ENCODE data around the gene MTHFD1L.

MTHFD1L gene

DNA sequence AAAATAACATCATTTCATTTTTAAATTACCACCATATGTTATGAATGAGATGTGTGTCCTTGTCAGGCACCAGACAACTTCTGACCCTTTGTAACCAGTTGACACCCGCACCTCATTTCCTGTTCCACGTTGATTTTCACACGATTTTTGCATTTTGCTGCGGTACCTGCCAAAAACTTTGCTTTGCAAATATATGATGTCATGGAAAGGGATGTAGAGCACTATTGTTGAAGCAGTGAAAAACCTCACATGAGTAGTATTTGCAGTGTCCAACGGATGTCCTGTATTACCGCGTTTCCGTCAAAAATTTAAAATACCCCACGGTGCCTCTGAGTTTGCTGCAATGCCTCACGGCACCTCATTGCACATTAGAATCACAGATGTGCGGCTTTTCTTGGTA is 115.6 kb downstream of the MTHFD1L start:
- Histone ChIP-seq H3K79me2 (ENCODE audit: control insufficient read depth, low read length) (peaks cover 6% of the 10 kb centered on the region; the same call in 1 of the 2 replicates), H3K4me1 (ENCODE audit: control insufficient read depth, low read length) (peaks cover 69% of the 10 kb centered on the region), H3K4me2 (ENCODE audit: low read length) (peak overlapping the region; percentile 55), H3K9me3 (ENCODE audit: control insufficient read depth, insufficient read depth, low read length) (no peaks in the 10 kb centered on the region), H4K20me1 (ENCODE audit: control insufficient read depth, insufficient read depth, low read depth, low read length) (no peaks in the 10 kb centered on the region), H3K27me3 (ENCODE audit: control insufficient read depth, low read length) (no peaks in the 10 kb centered on the region), H3K27ac (ENCODE audit: low read depth, low read length) (peak overlapping the region; percentile 87), H3F3A (ENCODE audit: control insufficient read depth, insufficient read depth) (peaks cover 18% of the 10 kb centered on the region), H3K36me3 (ENCODE audit: control insufficient read depth, low read length) (peaks cover 54% of the 10 kb centered on the region), H3K4me3 (ENCODE audit: low read length) (peak overlapping the region; percentile 28), H3K9me2 (replicated peaks; ENCODE audit: control insufficient read depth, low read length) (no peaks in the 10 kb centered on the region)
- TF ChIP-seq, protein P1, sequence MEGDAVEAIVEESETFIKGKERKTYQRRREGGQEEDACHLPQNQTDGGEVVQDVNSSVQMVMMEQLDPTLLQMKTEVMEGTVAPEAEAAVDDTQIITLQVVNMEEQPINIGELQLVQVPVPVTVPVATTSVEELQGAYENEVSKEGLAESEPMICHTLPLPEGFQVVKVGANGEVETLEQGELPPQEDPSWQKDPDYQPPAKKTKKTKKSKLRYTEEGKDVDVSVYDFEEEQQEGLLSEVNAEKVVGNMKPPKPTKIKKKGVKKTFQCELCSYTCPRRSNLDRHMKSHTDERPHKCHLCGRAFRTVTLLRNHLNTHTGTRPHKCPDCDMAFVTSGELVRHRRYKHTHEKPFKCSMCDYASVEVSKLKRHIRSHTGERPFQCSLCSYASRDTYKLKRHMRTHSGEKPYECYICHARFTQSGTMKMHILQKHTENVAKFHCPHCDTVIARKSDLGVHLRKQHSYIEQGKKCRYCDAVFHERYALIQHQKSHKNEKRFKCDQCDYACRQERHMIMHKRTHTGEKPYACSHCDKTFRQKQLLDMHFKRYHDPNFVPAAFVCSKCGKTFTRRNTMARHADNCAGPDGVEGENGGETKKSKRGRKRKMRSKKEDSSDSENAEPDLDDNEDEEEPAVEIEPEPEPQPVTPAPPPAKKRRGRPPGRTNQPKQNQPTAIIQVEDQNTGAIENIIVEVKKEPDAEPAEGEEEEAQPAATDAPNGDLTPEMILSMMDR (IDR thresholded peaks at IDR 0.05; ENCODE audit: low read depth, low read length, poor library complexity, severe bottlenecking) = no peak
- TF ChIP-seq EZH2phosphoT487 (IDR thresholded peaks at IDR 0.05; ENCODE audit: borderline replicate concordance, low read length) = no peak

DNA sequence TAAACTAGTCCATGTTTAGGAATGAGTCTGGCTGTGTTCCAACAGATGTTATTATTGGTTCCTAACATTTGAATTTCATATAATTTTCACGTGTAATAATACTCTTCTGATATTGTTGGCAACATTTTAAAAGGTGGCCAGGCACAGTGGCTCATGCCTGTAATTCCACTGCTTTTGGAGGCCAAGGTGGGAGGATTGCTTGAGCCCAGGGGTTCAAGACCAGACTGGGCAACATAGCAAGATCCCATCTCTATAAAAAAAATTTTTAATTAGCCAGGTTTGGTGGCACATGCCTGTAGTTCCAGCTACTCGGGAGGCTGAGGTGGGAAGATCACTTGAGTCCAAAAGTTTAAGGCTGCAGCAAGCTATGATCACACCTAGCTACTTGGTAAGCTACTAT is 116.2 kb downstream of the MTHFD1L start:
- peak overlapping the region; percentile 55 for H3K4me2 ChIP-seq (ENCODE audit: low read length)
- peaks cover 6% of the 10 kb centered on the region; the same call in 1 of the 2 replicates for H3K79me2 ChIP-seq (ENCODE audit: control insufficient read depth, low read length)
- H3K9me3 ChIP-seq (ENCODE audit: control insufficient read depth, insufficient read depth, low read length) = no peaks in the 10 kb centered on the region
- peaks cover 68% of the 10 kb centered on the region for H3K4me1 ChIP-seq (ENCODE audit: control insufficient read depth, low read length)
- no peaks in the 10 kb centered on the region for H4K20me1 ChIP-seq (ENCODE audit: control insufficient read depth, insufficient read depth, low read depth, low read length)
- H3K4me3 ChIP-seq (ENCODE audit: low read length) = peak overlapping the region; percentile 52
- H3K9me2 ChIP-seq (replicated peaks; ENCODE audit: control insufficient read depth, low read length) = no peaks in the 10 kb centered on the region
- H3F3A ChIP-seq (ENCODE audit: control insufficient read depth, insufficient read depth) = peaks cover 18% of the 10 kb centered on the region
- TF ChIP-seq EZH2phosphoT487 (IDR thresholded peaks at IDR 0.05; ENCODE audit: borderline replicate concordance, low read length) = no peak
- TF ChIP-seq, protein P1 (IDR thresholded peaks at IDR 0.05; ENCODE audit: low read depth, low read length, poor library complexity, severe bottlenecking) = no peak
- peak overlapping the region; percentile 87 for H3K27ac ChIP-seq (ENCODE audit: low read depth, low read length)
- no peaks in the 10 kb centered on the region for H3K27me3 ChIP-seq (ENCODE audit: control insufficient read depth, low read length)
- H3K36me3 ChIP-seq (ENCODE audit: control insufficient read depth, low read length) = peaks cover 53% of the 10 kb centered on the region

DNA sequence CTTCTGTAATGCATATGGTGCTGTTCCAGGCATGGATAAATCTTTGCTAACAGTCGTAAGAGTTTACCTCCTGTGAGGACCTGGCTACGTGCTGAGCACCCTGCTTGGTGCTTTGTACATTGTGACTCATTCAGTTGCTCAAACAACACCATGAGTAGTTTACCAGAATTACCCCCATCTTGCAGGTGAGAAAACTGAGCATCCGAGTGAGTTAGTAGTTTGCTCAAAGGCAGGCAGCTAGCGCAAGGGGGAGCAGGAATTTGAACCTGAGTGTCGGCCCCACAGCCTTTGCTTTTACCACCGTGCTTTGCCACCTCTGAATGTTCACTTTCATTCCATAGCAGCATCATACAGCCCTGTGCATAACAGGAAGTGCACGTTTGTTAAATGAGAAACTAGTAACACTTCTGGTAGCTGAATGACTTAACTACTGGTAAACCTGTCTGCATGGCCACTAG is 121.9 kb downstream of the MTHFD1L start:
- H3K4me2 ChIP-seq (ENCODE audit: low read length) = no peak overlapping the region

More for the DNA sequence above, 121.9 kb downstream of the MTHFD1L start:
- TF ChIP-seq EZH2phosphoT487 (IDR thresholded peaks at IDR 0.05; ENCODE audit: borderline replicate concordance, low read length) = no peak
- TF ChIP-seq, protein P1 (IDR thresholded peaks at IDR 0.05; ENCODE audit: low read depth, low read length, poor library complexity, severe bottlenecking) = no peak
- Histone ChIP-seq H3K9me3 (ENCODE audit: control insufficient read depth, insufficient read depth, low read length) (no peaks in the 10 kb centered on the region), H3K27me3 (ENCODE audit: control insufficient read depth, low read length) (no peaks in the 10 kb centered on the region), H3K27ac (ENCODE audit: low read depth, low read length) (no peak overlapping the region), H3K36me3 (ENCODE audit: control insufficient read depth, low read length) (peaks cover 49% of the 10 kb centered on the region), H3K79me2 (ENCODE audit: control insufficient read depth, low read length) (no peaks in the 10 kb centered on the region), H4K20me1 (ENCODE audit: control insufficient read depth, insufficient read depth, low read depth, low read length) (no peaks in the 10 kb centered on the region), H3K4me3 (ENCODE audit: low read length) (no peak overlapping the region), H3K4me1 (ENCODE audit: control insufficient read depth, low read length) (peaks cover 11% of the 10 kb centered on the region), H3F3A (ENCODE audit: control insufficient read depth, insufficient read depth) (no peaks in the 10 kb centered on the region), H3K9me2 (replicated peaks; ENCODE audit: control insufficient read depth, low read length) (no peaks in the 10 kb centered on the region)

Measured in DOHH2 (cell line).